Esophagus squamous epithelium (tissue), 4 donors: Measurements from ENCODE around the gene KICS2. TPM values are rescaled to one million over a fixed set of nuclear protein-coding genes. Genes with fewer than 3 reads are reported as not detected.

Source experiments
- small RNA-seq, 4 donors: library from RNA; depleted of rRNA; stranded (forward); fragments of <200 nt; gene quantifications; one replicate each; pipeline ENCODE3, GENCODE V24; 2016
- total RNA-seq, 4 donors: library from RNA; depleted of rRNA; stranded (reverse); fragments of >200 nt; gene quantifications; one replicate each; pipeline ENCODE4 v1.1.0, GENCODE V29; 2016

The KICS2 gene
- total RNA-seq, 4 donors from 2014 or later, result 6.2 to 15.8 (median 9.8) TPM

Small RNA genes within 50 kb of the gene (small RNA-seq; reads per million reads assigned to genes)
- 0 reads per million in 4 donors for gene RNU5A-7P
- 0 reads per million in 4 donors for gene RNU6-1009P

Other genes with a start within 250 kb of the KICS2 start
- gene C12orf56, start 168.5 kb upstream of the KICS2 start, total RNA-seq, result 1 to 10 TPM in 3 of 4 donors, under 1 TPM in 1; 1.00 to 6.8 (median 3.0) TPM
- gene XPOT, start 182.1 kb upstream of the KICS2 start, total RNA-seq, result 10 to 100 TPM; 29.9 to 61.2 (median 38.0) TPM
- 10 to 100 TPM; 12.5 to 25.7 (median 20.7) TPM for gene TBK1, start 229.8 kb upstream of the KICS2 start, total RNA-seq